SKM-1 treated with dmso at 0.1 percent for 144 hours (cell line): Measurements from ENCODE around the gene GDF7.

ENCODE experiments used
- DNase-seq: peaks from one replicate; lab custom pipeline; 2025; ENCODE audit not compliant: unreplicated experiment; lab: John Stamatoyannopoulos, UW

Gene GDF7

GRCh38 chr2:20672201-20672951, 5.4 kb downstream of the GDF7 start:
- DNase-seq, result no peak

GRCh38 chr2:20673686-20674308, 6.9 kb downstream of the GDF7 start:
- no peak for DNase-seq

GRCh38 chr2:20674309-20674965, 7.5 kb downstream of the GDF7 start:
- no peak for DNase-seq

DNA sequence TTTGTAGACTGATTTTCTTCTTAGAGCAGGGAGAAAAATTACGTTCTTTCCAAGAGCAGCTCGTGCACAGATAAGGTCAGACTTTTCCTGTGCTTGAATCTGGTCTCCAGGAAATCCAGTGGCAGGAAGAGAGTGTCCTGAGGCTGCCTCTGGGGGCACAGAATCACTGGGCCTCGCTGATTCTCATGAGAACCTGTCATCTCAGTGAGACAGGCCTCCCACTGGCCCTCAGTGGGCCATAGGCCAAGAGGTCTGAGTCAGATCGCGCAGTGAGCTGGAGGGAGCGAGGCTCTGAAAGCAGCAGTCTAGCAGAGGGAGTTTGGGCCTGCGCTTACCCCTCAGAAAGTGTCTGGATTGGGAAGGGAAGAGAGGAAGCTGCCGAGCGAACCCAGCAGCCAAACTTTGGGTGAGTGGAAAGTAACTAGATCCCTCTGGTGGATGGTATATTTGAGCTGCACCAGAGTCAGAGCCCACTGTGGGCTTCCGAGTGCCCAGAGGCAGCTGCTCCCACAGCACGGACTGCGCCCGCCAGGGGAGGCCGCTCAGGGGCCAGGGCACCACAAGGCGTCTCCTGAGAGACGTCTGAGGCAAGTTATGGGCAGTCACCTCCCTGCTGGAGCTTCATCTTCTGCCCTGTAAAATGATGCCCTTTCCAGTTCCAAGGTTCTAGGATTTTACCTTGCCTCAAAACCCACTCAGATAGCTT, 8.2 kb downstream of the GDF7 start:
- no peak for DNase-seq

- DNase-seq, result no peak
Measured at GRCh38 chr2:20675701-20676352, 8.9 kb downstream of the GDF7 start.

DNA sequence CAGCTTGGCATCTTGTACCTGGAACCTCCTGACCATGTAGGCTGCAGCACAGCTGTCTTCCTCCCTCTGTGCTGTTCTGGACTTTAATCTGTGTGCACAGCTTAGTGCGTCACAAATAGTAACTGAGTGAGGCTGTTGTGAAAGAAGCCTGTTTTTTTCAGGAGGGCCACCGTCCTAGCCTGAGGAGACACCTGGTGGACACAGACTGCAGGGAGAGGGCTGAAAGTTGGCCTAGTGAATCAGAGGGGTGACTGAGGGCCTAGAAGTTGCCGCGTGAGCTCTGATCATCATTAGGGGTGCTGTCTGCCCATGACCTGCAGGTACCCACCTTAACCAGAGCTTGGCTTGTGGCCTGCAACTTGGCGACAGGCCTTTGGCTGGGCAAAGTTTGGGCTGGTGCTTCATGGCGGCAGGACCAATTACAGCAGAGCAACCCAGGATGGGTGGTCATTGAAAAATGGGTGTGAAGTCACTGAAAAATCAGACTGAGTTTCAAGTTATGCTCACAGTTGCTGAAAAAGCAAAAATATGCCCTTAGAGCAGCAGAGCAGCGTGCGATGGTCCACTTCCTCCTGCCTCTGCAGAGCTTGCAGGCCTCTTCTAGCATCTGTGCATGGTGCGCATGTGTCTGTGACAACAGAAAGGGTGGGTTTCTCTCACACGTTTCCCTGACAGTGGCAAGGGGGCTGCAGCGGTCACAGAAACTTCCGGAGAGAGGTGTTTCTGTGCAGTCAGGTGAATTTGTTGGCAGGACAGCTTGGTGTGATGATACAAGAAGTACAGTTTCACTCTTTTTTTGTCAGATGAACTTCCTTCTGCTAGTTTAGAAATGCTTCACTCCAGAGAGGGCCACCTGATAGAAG, 9.6 kb downstream of the GDF7 start:
- no peak for DNase-seq

GRCh38 chr2:20677301-20678085, 10.5 kb downstream of the GDF7 start:
- no peak for DNase-seq

- no peak for DNase-seq
Measured at GRCh38 chr2:20678086-20678395, 11.1 kb downstream of the GDF7 start.

- DNase-seq, result no peak
Measured at GRCh38 chr2:20678780-20679179, 11.8 kb downstream of the GDF7 start.

DNA sequence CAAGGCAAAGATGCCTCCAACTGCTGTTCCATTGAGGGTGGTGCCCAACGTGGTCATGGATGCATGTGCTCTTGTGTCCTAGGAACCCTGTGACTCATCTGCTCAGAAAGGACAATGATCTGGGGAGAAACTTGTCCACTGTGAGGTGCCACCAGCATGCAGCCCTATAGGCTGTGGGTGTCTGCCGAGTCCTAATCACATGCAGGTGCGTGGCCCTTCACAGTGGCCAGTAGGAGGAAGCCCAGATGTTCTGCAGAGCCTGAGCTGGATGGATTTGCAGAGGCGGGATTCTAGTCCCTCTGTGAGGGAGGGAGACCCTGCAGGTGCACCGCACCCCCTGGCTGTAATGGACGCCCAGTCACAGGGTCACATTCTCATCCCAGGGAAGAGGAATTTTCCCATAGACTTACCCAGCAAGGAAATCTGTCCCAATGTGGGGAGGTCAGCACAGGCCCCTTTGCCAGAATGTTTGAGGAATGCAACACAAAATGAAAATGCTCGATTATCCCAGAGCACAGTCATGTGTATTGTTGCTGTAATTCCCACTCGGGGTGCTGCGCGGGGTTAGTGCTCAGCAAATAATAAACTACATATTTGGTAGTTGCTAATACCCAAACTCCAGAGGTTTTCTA, 13.9 kb downstream of the GDF7 start:
- no peak for DNase-seq

DNA sequence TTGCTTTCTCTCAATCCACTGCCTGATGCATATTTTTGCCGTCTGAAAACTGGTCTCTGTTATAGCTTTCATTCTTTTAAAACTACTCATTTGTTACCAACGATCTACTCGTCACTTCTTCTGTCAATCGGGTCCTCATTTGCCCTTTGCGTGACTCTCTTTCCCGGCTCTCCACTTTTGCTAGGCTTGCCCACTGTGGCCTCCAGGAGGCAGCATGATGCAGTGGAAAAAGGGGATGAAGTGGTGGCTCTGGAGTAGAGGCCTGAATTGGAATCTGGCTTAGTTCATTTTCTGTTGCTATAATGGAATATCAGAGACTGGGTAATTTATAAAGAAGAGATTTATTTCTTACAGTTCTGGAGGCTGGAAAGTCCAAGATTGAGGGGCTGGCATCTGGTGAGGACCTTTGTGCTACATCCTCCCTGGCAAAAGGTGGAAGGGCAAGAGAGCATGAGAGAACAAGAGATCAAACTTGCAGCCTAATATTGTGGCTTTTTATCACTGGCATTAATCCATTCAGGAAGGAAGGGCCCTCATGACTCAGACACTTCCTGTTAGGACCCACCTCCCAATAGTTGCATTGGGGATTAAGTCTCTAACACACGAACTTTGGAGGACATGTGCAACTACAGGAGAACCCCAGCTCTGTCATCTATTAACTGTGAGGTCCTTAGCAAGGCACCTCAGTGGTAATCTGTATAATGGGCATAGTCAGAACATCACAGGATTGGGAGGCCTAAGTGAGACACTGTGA, 15.4 kb downstream of the GDF7 start:
- no peak for DNase-seq

GRCh38 chr2:20684581-20685063, 17.7 kb downstream of the GDF7 start:
- no peak for DNase-seq

- no peak for DNase-seq
Measured at GRCh38 chr2:20687260-20687832, 20.4 kb downstream of the GDF7 start.

DNA sequence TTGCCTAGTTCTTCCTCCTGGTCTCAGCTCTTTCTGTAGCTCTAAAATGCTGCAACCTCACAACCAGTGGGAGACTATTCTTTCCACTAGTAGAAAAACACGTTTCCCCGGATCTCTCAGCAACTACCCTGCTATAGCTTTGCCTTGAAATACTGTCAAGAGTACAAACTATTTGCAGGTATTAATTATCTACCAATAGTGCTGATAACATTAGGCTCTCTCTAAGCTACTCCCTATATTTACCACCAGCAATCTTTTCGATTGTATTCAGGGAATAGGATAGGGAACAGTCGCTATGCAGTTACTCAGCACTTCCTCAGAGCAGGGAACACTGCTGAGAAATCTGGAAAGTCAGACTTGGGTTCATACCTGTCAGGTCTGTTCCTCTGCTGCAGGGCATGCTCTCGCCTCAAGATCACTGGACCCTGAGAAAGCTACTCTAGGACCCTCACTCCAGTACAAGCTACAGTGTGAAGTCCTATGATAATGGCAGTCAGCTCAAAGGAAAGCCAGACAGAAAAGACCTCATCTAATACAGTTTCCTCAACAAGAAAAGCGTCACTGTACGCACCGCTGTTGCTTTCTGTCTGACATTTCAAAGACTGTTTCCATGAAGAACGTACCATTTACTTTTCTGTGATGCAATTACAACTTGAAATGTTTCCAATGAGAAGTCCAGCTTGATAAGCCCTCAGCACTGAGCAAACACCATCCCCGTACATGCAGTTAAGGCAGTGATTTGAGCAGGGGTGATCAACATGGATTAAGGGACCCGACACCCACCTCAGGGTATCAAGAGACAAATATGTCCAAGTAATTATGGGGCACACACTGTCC, 22.7 kb downstream of the GDF7 start:
- no peak for DNase-seq

GRCh38 chr2:20691076-20691734, 24.3 kb downstream of the GDF7 start:
- DNase-seq, result no peak

DNA sequence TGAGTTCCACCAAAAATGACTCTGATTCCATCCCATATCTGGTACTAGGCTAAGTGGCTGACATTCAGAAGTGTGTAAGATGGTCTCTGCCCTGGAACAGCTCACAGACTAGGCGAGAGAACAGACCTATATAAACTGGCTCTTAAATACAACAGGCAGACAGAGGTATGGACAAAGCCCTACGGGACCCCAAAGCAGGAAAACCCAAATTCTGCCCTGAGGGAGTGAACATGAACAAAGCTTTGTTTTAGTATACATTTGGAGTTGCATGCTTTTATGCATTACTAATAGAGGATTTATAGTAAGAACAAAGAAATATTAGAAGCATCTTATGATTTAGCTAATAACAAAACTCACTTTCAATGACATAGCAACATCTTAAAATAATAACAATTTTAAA, 25.1 kb downstream of the GDF7 start:
- DNase-seq, result no peak

DNA sequence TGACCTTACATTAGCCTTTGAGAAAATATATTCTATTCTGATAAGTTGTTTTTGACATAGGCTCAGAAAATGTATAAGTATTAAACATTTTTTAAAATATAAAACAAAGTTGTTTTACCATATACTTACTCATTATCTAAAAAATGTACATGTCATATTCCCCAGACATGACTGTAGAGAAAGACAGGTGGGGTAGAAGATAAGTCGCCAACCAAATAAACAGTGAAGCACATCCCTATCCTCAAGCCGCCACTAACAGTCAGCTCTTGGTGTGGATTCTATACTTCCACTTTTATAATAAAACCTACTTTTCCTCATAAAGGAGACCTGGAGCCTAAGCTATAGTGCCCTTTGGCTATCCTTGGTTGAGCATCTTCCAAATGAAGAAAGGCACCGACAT, 26.4 kb downstream of the GDF7 start:
- no peak for DNase-seq
